ENCODE data around the gene TTLL4. TPM values are rescaled to one million over a fixed set of nuclear protein-coding genes. Genes with fewer than 3 reads are reported as not detected.

TTLL4 gene
- total RNA-seq, 1 donor from 2014 or later: 39.8 TPM

DNA sequence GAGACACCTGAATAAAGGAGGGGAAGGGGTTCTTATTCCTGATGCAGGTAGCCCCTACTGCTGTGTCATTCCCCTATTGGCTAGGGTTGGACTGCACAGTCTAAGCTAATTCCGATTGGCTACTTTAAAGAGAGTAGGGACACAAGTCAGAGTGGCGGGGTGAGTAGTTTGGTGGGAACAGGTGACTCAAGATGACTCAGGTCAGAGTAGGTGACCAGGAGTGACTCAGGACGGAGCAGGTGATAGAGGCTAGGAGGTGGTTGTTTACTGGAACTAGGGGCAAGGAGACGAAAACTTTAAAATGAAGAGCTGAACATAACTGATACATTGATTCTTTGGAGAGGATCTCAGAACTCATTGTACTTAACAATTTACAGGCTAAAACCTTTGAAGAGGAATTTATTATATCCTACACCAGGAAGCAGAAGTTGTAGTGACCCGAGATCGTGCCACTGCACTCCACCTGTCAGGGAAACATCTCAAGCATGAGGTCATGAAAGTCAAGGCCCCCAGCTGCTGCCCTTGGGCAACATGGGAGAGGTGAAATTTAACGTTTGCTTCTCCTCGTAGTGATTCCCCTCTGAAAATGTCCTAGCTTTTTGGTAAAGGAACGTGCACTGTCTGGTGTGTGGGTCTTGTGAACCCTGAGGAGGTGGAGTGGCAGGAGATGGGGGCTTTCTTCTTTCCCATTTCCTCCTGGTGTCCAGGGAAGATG is 66.8 kb downstream of the TTLL4 start:
- peaks cover 12% of the 10 kb centered on the region for H4K20me1 ChIP-seq (ENCODE audit: low read depth)
- H3K9ac ChIP-seq: no peak overlapping the region
- H3K27ac ChIP-seq: no peak overlapping the region

DNA sequence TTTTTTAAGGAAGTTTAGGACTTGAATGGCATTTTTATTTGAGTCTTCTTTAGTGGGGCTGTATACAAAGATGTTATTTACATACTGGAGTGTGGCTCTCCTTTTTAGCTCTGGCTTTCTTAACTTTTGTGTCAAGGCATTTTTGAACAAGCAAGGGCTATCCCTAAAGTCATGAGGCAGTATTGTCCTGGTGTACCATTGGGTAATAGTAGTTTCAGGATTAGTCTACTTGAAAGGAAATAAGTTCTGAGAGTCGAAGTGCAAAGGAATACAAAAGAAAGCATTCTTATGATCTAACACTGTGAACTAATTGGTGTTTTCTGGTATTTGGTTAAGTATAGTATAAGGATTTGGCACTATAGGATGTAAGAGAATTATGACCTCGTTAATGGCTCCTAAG is 69.4 kb downstream of the TTLL4 start:
- H3K9ac ChIP-seq: no peak overlapping the region
- no peaks in the 10 kb centered on the region for H3K36me3 ChIP-seq
- peaks cover 16% of the 10 kb centered on the region for H3K4me1 ChIP-seq
- H3F3A ChIP-seq (ENCODE audit: low read depth): peaks cover 16% of the 10 kb centered on the region
- no peak for DNase-seq (ENCODE audit: low spot score)
- Mint-ChIP-seq H3K27me3 (ENCODE audit: insufficient read depth, low read depth) (peaks cover 19% of the 10 kb centered on the region), H3K4me3 (no peak overlapping the region), H3K4me1 (peaks cover 8% of the 10 kb centered on the region), H3K27ac (no peak overlapping the region), H3K36me3 (peaks cover 11% of the 10 kb centered on the region), H3K9me3 (peaks cover 5% of the 10 kb centered on the region)
- H3K9me3 ChIP-seq (ENCODE audit: low read depth): no peaks in the 10 kb centered on the region
- no peaks in the 10 kb centered on the region for H3K79me2 ChIP-seq (ENCODE audit: low read depth)
- peaks cover 18% of the 10 kb centered on the region for H4K20me1 ChIP-seq (ENCODE audit: low read depth)
- no peak overlapping the region for H2AFZ ChIP-seq (replicated peaks)
- H3K27me3 ChIP-seq: peaks cover 56% of the 10 kb centered on the region
- no peak overlapping the region for H3K4me2 ChIP-seq
- H3K4me3 ChIP-seq: no peak overlapping the region
- TF ChIP-seq, protein P1, sequence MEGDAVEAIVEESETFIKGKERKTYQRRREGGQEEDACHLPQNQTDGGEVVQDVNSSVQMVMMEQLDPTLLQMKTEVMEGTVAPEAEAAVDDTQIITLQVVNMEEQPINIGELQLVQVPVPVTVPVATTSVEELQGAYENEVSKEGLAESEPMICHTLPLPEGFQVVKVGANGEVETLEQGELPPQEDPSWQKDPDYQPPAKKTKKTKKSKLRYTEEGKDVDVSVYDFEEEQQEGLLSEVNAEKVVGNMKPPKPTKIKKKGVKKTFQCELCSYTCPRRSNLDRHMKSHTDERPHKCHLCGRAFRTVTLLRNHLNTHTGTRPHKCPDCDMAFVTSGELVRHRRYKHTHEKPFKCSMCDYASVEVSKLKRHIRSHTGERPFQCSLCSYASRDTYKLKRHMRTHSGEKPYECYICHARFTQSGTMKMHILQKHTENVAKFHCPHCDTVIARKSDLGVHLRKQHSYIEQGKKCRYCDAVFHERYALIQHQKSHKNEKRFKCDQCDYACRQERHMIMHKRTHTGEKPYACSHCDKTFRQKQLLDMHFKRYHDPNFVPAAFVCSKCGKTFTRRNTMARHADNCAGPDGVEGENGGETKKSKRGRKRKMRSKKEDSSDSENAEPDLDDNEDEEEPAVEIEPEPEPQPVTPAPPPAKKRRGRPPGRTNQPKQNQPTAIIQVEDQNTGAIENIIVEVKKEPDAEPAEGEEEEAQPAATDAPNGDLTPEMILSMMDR (IDR thresholded peaks at IDR 0.05): no peak
- no peak for TF ChIP-seq EZH2phosphoT487 (IDR thresholded peaks at IDR 0.05)
- no peak for TF ChIP-seq EZH2 (IDR thresholded peaks at IDR 0.05)
- H3K27ac ChIP-seq: no peak overlapping the region

More for the DNA sequence above, 66.8 kb downstream of the TTLL4 start:
- no peak overlapping the region for H2AFZ ChIP-seq (replicated peaks)
- H3K27me3 Mint-ChIP-seq (ENCODE audit: insufficient read depth, low read depth): peaks cover 9% of the 10 kb centered on the region
- H3F3A ChIP-seq (ENCODE audit: low read depth): peaks cover 16% of the 10 kb centered on the region
- no peak overlapping the region for H3K4me2 ChIP-seq
- H3K79me2 ChIP-seq (ENCODE audit: low read depth): no peaks in the 10 kb centered on the region
- no peak overlapping the region for H3K27ac Mint-ChIP-seq
- H3K9me3 ChIP-seq (ENCODE audit: low read depth): no peaks in the 10 kb centered on the region
- TF ChIP-seq, protein P1 (IDR thresholded peaks at IDR 0.05): no peak
- no peak for TF ChIP-seq EZH2phosphoT487 (IDR thresholded peaks at IDR 0.05)
- TF ChIP-seq EZH2 (IDR thresholded peaks at IDR 0.05): no peak
- peaks cover 5% of the 10 kb centered on the region for H3K9me3 Mint-ChIP-seq
- peaks cover 29% of the 10 kb centered on the region for H3K27me3 ChIP-seq
- H3K36me3 ChIP-seq: no peaks in the 10 kb centered on the region
- peaks cover 7% of the 10 kb centered on the region for H3K36me3 Mint-ChIP-seq
- peaks cover 16% of the 10 kb centered on the region for H3K4me1 ChIP-seq
- no peak overlapping the region for H3K4me3 Mint-ChIP-seq
- no peak overlapping the region for H3K4me3 ChIP-seq
- peaks cover 8% of the 10 kb centered on the region for H3K4me1 Mint-ChIP-seq
- DNase-seq (ENCODE audit: low spot score): no peak

DNA sequence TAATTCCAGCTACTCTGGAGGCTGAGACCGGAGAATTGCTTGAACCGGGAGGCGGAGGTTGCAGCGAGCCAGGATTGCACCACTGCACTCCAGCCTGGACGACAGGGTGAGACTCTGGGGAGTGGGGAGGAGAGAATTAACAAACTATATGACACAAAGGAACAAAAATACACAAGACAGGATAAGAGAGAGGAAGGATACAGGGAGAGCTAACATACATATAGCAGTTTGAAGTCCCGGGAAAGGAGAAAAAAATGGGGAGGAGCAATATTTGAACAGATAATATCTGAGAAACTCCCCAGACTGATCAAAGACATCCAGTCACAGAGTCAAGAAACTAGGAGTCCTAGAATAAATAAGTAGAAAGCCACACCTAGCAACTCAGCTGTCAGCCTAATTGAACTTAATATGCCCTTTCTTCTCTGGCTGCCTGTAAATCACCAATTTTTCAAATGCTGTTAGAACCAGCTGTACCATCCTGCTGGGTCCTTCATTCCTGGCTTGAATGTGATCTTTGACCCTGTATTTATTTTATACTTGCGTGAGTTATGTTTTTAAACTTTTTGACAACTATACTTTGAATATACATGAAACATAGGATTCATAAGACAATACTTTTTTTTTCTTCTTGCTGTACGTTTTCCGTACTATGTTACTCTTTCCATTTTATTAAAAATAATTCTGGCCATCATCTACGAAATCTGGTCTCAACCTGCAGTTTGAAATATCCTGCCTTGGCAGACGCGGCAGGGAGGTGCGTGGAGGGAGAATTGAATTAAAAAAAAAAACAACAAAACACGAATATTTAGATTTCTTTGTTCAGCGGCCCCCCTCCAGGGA is 70.4 kb downstream of the TTLL4 start:
- Histone ChIP-seq H3K9ac (no peak overlapping the region), H3K27me3 (peaks cover 65% of the 10 kb centered on the region), H2AFZ (replicated peaks) (peak overlapping the region; percentile 81), H3F3A (ENCODE audit: low read depth) (peaks cover 16% of the 10 kb centered on the region), H3K27ac (no peak overlapping the region), H3K9me3 (ENCODE audit: low read depth) (no peaks in the 10 kb centered on the region), H3K4me1 (peaks cover 16% of the 10 kb centered on the region), H3K4me2 (peak overlapping the region; percentile 94), H3K36me3 (no peaks in the 10 kb centered on the region), H3K4me3 (peak overlapping the region; percentile 57), H4K20me1 (ENCODE audit: low read depth) (peaks cover 18% of the 10 kb centered on the region), H3K79me2 (ENCODE audit: low read depth) (no peaks in the 10 kb centered on the region)
- Mint-ChIP-seq H3K4me3 (peak overlapping the region; percentile 77), H3K27ac (no peak overlapping the region), H3K36me3 (peaks cover 11% of the 10 kb centered on the region), H3K9me3 (peaks cover 5% of the 10 kb centered on the region), H3K4me1 (peaks cover 8% of the 10 kb centered on the region), H3K27me3 (ENCODE audit: insufficient read depth, low read depth) (peaks cover 19% of the 10 kb centered on the region)
- TF ChIP-seq, protein P1 (IDR thresholded peaks at IDR 0.05): no peak
- no peak for TF ChIP-seq EZH2phosphoT487 (IDR thresholded peaks at IDR 0.05)
- TF ChIP-seq EZH2 (IDR thresholded peaks at IDR 0.05): no peak
- DNase-seq (ENCODE audit: low spot score): no peak
